Naive thymus-derived CD4-positive, alpha-beta T cell (primary cell): ENCODE data around the gene NCOR2. TPM values are rescaled to one million over a fixed set of nuclear protein-coding genes. Genes with fewer than 3 reads are reported as not detected.

ENCODE experiments used
- ATAC-seq: fragments of 150-1000 bp; cut with Tn5 transposase; 2 replicates; pipeline ENCODE4 v1.10.0; 2021; ENCODE audit warnings: mild to moderate bottlenecking, moderate library complexity
- CTCF ChIA-PET: fragments of 350-600 bp; sonication (Branson Sonifier 250); formaldehyde crosslinking; loops from one replicate; lab custom pipeline; 2021; ENCODE audit warnings: antibody characterized with exemption; lab: Charles Lee
- POLR2A ChIA-PET: fragments of 350-600 bp; sonication (Branson Sonifier 250); formaldehyde crosslinking; loops from one replicate; lab custom pipeline; 2021; ENCODE audit warnings: antibody characterized with exemption, inconsistent platforms; lab: Charles Lee
- DNase-seq, 9 donors: peaks; one replicate each; pipeline versions ENCODE4 v3.0.0 to v3.0.0-alpha.2; 2020 to 2022; ENCODE audit warnings: mixed read lengths in 1 of 9
- H3K27ac ChIP-seq: one replicate; pipeline ENCODE4 v1.7.0; 2013; ENCODE audit warnings: mild to moderate bottlenecking, low read depth, low read length, moderate library complexity
- H3K27me3 ChIP-seq, 2 donors: one replicate each; pipeline ENCODE4 v1.7.0; 2013; ENCODE audit warnings: low read length in 2 of 2, mild to moderate bottlenecking in 2 of 2, moderate library complexity in 2 of 2; ENCODE audit not compliant: control insufficient read depth in 2 of 2, insufficient read depth in 2 of 2
- H3K36me3 ChIP-seq, 3 experiments: 1 replicate in 2 of 3; 2 replicates in 1 of 3; pipeline ENCODE4 v1.7.0; 2013; ENCODE audit warnings: low read length in 3 of 3, mild to moderate bottlenecking in 3 of 3, moderate library complexity in 1 of 3; ENCODE audit not compliant: insufficient read depth in 3 of 3, control insufficient read depth in 2 of 3
- H3K4me1 ChIP-seq, 2 donors: one replicate each; pipeline ENCODE4 v1.7.0; 2013; ENCODE audit warnings: low read length in 2 of 2, mild to moderate bottlenecking in 2 of 2, moderate library complexity in 1 of 2; ENCODE audit not compliant: control insufficient read depth in 2 of 2, insufficient read depth in 2 of 2
- H3K4me3 ChIP-seq: 2 replicates; pipeline ENCODE4 v1.7.0; 2013; ENCODE audit warnings: mild to moderate bottlenecking, low read length
- H3K9me3 ChIP-seq, 3 experiments: 1 replicate in 2 of 3; 2 replicates in 1 of 3; pipeline ENCODE4 v1.7.0; 2013; ENCODE audit warnings: low read length in 3 of 3; ENCODE audit not compliant: control insufficient read depth in 2 of 3
- H3K27ac Mint-ChIP-seq, 9 donors: one replicate each; pipeline ENCODE4 v1.8.0; 2020 to 2022; ENCODE audit warnings: mixed read lengths in 9 of 9, mild to moderate bottlenecking in 8 of 9, moderate library complexity in 5 of 9, inconsistent platforms in 2 of 9
- H3K27me3 Mint-ChIP-seq, 5 donors: one replicate each; pipeline ENCODE4 v1.8.0; 2021 to 2022; ENCODE audit warnings: mixed read lengths in 5 of 5, mild to moderate bottlenecking in 1 of 5
- H3K36me3 Mint-ChIP-seq, 5 donors: one replicate each; pipeline ENCODE4 v1.8.0; 2020 to 2022; ENCODE audit warnings: mixed read lengths in 5 of 5, mild to moderate bottlenecking in 3 of 5, inconsistent platforms in 1 of 5
- H3K4me1 Mint-ChIP-seq, 7 donors: one replicate each; pipeline ENCODE4 v1.8.0; 2020 to 2022; ENCODE audit warnings: mixed read lengths in 7 of 7, mild to moderate bottlenecking in 3 of 7, inconsistent platforms in 1 of 7
- H3K4me3 Mint-ChIP-seq, 10 donors: one replicate each; pipeline ENCODE4 v1.8.0; 2020 to 2022; ENCODE audit warnings: mild to moderate bottlenecking in 10 of 10, mixed read lengths in 10 of 10, moderate library complexity in 6 of 10, inconsistent platforms in 2 of 10
- H3K9me3 Mint-ChIP-seq, 11 donors: one replicate each; pipeline ENCODE4 v1.8.0; 2020 to 2022; ENCODE audit warnings: mixed read lengths in 11 of 11, mild to moderate bottlenecking in 4 of 11, inconsistent platforms in 1 of 11, moderate library complexity in 1 of 11
- intact Hi-C, 2 donors: fragments of 100-400 bp; cut with micrococcal nuclease; formaldehyde crosslinking; loops; one replicate each; pipeline ENCODE4 v1.15.1; 2023
- polyA plus RNA-seq, 2 donors: library from polyadenylated mRNA; unstranded; fragments of 300-500 nt; fragmentation: Illumina TruSeq; gene quantifications; one replicate each; pipeline ENCODE4 v1.2.3, GENCODE V29; 2021
- total RNA-seq, 6 experiments: library from RNA in 5 of 6; stranded (reverse) in 5 of 6; gene quantifications; 1 replicate in 5 of 6; 2 replicates in 1 of 6; pipeline ENCODE4 v1.2.3 and lab custom pipeline; 2021 to 2026

NCOR2 gene
- total and polyA plus RNA-seq, 7 experiments from 2014 or later = 5.3 to 194 (median 109) TPM

DNA sequence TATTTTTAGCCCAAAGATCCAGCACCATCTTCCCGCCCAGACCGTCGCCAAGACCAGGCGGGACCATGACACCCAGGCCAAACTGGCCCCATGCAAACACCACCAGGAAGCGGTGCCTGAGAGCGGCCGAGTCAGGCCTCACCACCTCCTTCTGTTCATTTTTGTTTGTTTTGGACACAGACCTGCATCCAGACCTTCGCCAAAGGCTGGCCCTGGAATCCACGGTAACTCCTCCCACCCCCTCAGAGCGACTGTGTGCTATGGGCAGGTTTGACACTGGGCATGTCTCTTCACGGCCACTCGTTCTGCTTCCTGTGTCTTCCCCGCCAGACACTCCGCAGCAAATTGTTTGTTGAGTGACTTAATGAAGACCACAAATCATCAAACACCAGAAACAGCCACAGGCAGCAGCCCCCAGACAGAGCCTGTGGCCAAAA, 47.1 kb downstream of the NCOR2 start:
- POLR2A ChIA-PET = no interaction called here
- Mint-ChIP-seq H3K9me3 (peaks cover 0 to 1% (median 0%) of the 10 kb centered on the region in 11 donors), H3K27me3 (no peaks in the 10 kb centered on the region), H3K4me3 (no peak overlapping the region), H3K36me3 (peaks cover 0 to 9% (median 0%) of the 10 kb centered on the region in 5 donors), H3K27ac (peak overlapping the region in 3 of 9 donors; percentile 28 to 63 (median 51)), H3K4me1 (peaks cover 13 to 55% (median 50%) of the 10 kb centered on the region in 7 donors)
- ATAC-seq (no peak), DNase-seq (no peak)
- peaks cover 0 to 4% (median 0%) of the 10 kb centered on the region in 3 experiments for H3K36me3 ChIP-seq
- no peak overlapping the region for H3K4me3 ChIP-seq
- no peaks in the 10 kb centered on the region for H3K27me3 ChIP-seq
- intact Hi-C loops = no loop called here
- H3K9me3 ChIP-seq = no peaks in the 10 kb centered on the region
- H3K27ac ChIP-seq = no peak overlapping the region
- H3K4me1 ChIP-seq = no peaks in the 10 kb centered on the region
- CTCF ChIA-PET = no interaction called here

DNA sequence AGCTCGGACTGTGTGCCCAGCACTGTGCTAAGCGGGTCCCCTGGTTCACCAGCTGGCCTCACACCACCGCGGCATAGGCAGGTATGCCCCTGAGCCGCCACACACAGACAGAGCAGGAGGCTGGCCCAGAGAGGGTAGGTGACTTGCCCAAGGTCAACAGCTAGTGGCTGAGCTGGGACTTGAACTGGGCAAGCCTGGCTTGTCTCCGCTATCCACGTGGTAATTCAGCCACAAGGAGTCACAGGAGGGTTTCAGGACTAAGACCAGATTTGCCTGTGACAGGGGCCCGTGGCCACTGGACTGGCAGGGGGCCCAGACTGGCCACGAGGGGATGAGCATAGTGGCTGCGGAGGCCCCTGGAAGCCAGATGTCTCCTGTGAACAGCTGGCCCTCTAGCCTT, 47.7 kb downstream of the NCOR2 start:
- Mint-ChIP-seq H3K9me3 (peaks cover 0 to 1% (median 0%) of the 10 kb centered on the region in 11 donors), H3K27ac (peak overlapping the region in 1 of 9 donors; percentile 51), H3K4me3 (no peak overlapping the region), H3K36me3 (peaks cover 0 to 12% (median 0%) of the 10 kb centered on the region in 5 donors), H3K4me1 (peaks cover 12 to 53% (median 50%) of the 10 kb centered on the region in 7 donors), H3K27me3 (no peaks in the 10 kb centered on the region)
- DNase-seq = no peak
- ChIA-PET CTCF (no interaction called here), POLR2A (no interaction called here)
- Histone ChIP-seq H3K4me1 (no peaks in the 10 kb centered on the region), H3K4me3 (no peak overlapping the region), H3K9me3 (no peaks in the 10 kb centered on the region), H3K27me3 (no peaks in the 10 kb centered on the region), H3K36me3 (peaks cover 0 to 4% (median 0%) of the 10 kb centered on the region in 3 experiments), H3K27ac (no peak overlapping the region)
- intact Hi-C loops = no loop called here
- no peak for ATAC-seq

DNA sequence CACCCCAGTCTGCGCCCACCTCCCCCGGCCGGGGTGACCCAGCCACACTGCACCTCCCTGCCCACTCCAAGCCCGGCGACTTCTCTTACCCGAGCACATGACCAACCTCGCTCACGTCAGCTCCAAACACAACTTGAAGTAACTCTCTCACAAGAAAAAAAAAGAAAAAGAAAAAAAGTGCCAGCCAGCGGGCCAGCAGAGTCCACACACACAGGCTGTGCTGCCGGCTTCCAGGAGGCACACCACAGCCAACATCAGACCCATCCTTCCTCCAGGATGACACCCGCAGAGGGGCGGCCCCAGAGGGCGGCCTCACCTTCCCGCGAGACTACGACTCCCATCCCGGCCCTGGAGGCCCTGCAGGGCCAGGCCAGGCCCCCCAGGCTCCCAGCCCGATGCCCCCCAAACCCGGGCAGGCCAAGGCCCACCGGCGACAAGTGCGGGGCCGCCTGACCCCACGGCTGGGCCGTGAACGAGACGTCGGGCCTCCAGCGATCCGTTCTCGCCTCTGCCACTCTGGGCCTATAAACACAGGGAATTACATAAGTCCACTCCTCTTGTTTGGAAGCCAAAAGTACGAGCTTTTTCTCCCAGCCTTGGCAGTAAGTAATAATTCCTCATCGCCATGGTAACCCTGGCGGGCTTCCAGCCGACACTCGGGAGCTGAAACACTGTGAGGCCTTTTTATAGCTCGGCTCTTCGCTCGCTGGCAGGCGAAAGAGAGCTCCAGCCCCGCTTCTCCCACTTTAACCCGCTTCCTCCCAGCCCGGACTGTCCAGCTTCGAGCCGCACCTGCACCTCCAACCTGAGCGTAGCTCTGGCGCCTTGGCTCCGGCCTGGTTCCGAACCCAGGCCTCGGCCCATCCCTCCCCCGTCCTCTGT, 49.1 kb downstream of the NCOR2 start:
- CTCF ChIA-PET = no interaction called here
- no peak overlapping the region for H3K27ac ChIP-seq
- DNase-seq (no peak), ATAC-seq (no peak)
- Mint-ChIP-seq H3K4me3 (no peak overlapping the region), H3K27ac (peak overlapping the region in 1 of 9 donors; percentile 52), H3K27me3 (no peaks in the 10 kb centered on the region), H3K4me1 (peaks cover 3 to 50% (median 37%) of the 10 kb centered on the region in 7 donors), H3K9me3 (peaks cover 0 to 1% (median 0%) of the 10 kb centered on the region in 11 donors), H3K36me3 (peaks cover 0 to 12% (median 0%) of the 10 kb centered on the region in 5 donors)
- intact Hi-C loops = no loop called here
- H3K4me1 ChIP-seq = no peaks in the 10 kb centered on the region
- POLR2A ChIA-PET = interaction anchor here (1.1 kb wide), 1 partner anchor 8 kb away, joined by 3 read pairs; no protein-coding TSS in a partner anchor
- H3K9me3 ChIP-seq = no peaks in the 10 kb centered on the region
- H3K27me3 ChIP-seq = no peaks in the 10 kb centered on the region
- H3K36me3 ChIP-seq = peaks cover 0 to 4% (median 0%) of the 10 kb centered on the region in 3 experiments
- no peak overlapping the region for H3K4me3 ChIP-seq
